HEK293T (cell line): ENCODE data around the gene B3GNT5.

Experiments
- BHLHE40 ChIP-seq: fragments of 450-650 bp; IDR thresholded peaks from 2 replicates; pipeline ENCODE4 v1.6.1; 2016; ENCODE audit warnings: mild to moderate bottlenecking, moderate library complexity, borderline replicate concordance
- FOXA1 ChIP-seq: fragments of 450-650 bp; IDR thresholded peaks from 2 replicates; pipeline ENCODE4 v1.6.1; 2016; ENCODE audit warnings: mild to moderate bottlenecking
- FOXM1 ChIP-seq: fragments of 450-650 bp; IDR thresholded peaks from 2 replicates; pipeline ENCODE4 v1.6.1; 2017; ENCODE audit warnings: mild to moderate bottlenecking, borderline replicate concordance
- HDGF ChIP-seq: fragments of 450-650 bp; IDR thresholded peaks from 2 replicates; pipeline ENCODE4 v1.6.1; 2017; ENCODE audit warnings: antibody characterized with exemption, borderline replicate concordance
- L3MBTL2 ChIP-seq: fragments of 450-650 bp; conservative IDR thresholded peaks from 2 replicates; pipeline ENCODE4 v1.6.1; 2016; ENCODE audit warnings: mild to moderate bottlenecking
- NFRKB ChIP-seq: fragments of 450-650 bp; IDR thresholded peaks from 2 replicates; pipeline ENCODE4 v1.6.1; 2016; ENCODE audit warnings: mild to moderate bottlenecking, moderate library complexity
- SP1 ChIP-seq: fragments of 450-650 bp; IDR thresholded peaks from 2 replicates; pipeline ENCODE4 v1.6.1; 2017
- SUZ12 ChIP-seq: fragments of 450-650 bp; IDR thresholded peaks from 2 replicates; pipeline ENCODE4 v1.6.1; 2016; ENCODE audit warnings: mild to moderate bottlenecking
- TARDBP ChIP-seq: fragments of 450-650 bp; IDR thresholded peaks from 2 replicates; pipeline ENCODE4 v1.6.1; 2016

DNA sequence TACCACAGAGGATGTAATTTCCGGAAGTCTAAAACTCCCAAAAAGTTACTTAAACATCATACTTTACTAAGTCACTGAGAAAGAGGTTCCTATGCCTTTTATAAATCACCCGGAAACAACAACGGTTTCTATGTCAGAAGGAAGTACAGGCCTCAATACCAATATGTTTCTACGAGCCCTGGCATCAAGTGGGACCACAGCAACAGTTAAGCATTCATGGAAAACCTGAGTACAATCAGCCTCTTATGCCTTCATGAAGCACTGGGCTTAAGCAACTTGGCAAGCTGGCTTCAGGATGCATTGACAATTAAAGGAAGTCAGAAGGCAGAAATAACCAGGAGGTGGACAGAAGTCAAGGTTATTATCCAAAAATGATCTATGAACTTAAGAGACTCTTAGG lies 19.1 kb upstream of the B3GNT5 start:
- no peak for TF ChIP-seq SP1
- no peak for TF ChIP-seq L3MBTL2
- no peak for TF ChIP-seq FOXA1
- no peak for TF ChIP-seq TARDBP
- TF ChIP-seq HDGF: no peak
- TF ChIP-seq SUZ12: no peak
- TF ChIP-seq NFRKB: no peak
- no peak for TF ChIP-seq FOXM1
- TF ChIP-seq BHLHE40: no peak
